Middle frontal gyrus (tissue), 1 donor: ENCODE data around the gene HOXA4.

Experiments used
- DNase-seq: peaks from one replicate; pipeline ENCODE4 v3.0.0-alpha.2; 2015; ENCODE audit warnings: low spot score; ENCODE audit errors: extremely low spot score

The HOXA4 gene

GRCh38 chr7:27117887-27118491 is 12.6 kb downstream of the HOXA4 start:
- DNase-seq = no peak

- no peak for DNase-seq
Measured at GRCh38 chr7:27116962-27117886, 13.3 kb downstream of the HOXA4 start.

GRCh38 chr7:27116031-27116961 is 14.3 kb downstream of the HOXA4 start:
- no peak for DNase-seq

- DNase-seq = no peak
Measured at GRCh38 chr7:27115221-27116026, 15.1 kb downstream of the HOXA4 start.

GRCh38 chr7:27114881-27115220 is 15.7 kb downstream of the HOXA4 start:
- no peak for DNase-seq

GRCh38 chr7:27113991-27114769 is 16.4 kb downstream of the HOXA4 start:
- DNase-seq = no peak

GRCh38 chr7:27112955-27113949 is 17.3 kb downstream of the HOXA4 start:
- DNase-seq = no peak

GRCh38 chr7:27112361-27112760 is 18.2 kb downstream of the HOXA4 start:
- DNase-seq = no peak

GRCh38 chr7:27111751-27112277 is 18.7 kb downstream of the HOXA4 start:
- no peak for DNase-seq

GRCh38 chr7:27111042-27111750 is 19.4 kb downstream of the HOXA4 start:
- no peak for DNase-seq

GRCh38 chr7:27110186-27111031 is 20.1 kb downstream of the HOXA4 start:
- DNase-seq = no peak

GRCh38 chr7:27109466-27110185 is 20.9 kb downstream of the HOXA4 start:
- no peak for DNase-seq

- DNase-seq = no peak
Measured at GRCh38 chr7:27108390-27109127, 22.0 kb downstream of the HOXA4 start.

GRCh38 chr7:27107391-27108381 is 22.9 kb downstream of the HOXA4 start:
- no peak for DNase-seq

- DNase-seq = no peak
Measured at GRCh38 chr7:27106901-27107240, 23.7 kb downstream of the HOXA4 start.
